Stimulated activated CD4-positive, alpha-beta T cell treated with anti-CD3 and anti-CD28 coated beads, Interleukin-15, amount 100 ng/mL, for 1 hour (primary cell): ENCODE measurements around the gene STPG4.
"Not testable (repeated sequence)": the region's sequence is repeated elsewhere in the genome, so short reads cannot be mapped to it uniquely, and the experiment has no call there.

Source experiments
- DNase-seq, 2 donors: peaks; one replicate each; pipeline ENCODE4 v3.0.0-alpha.2; 2020; ENCODE audit warnings: low read depth in 1 of 2, low spot score in 1 of 2

STPG4 gene

GRCh38 chr2:47173986-47174732, 19.1 kb upstream of the STPG4 start:
- no peak for DNase-seq

DNA sequence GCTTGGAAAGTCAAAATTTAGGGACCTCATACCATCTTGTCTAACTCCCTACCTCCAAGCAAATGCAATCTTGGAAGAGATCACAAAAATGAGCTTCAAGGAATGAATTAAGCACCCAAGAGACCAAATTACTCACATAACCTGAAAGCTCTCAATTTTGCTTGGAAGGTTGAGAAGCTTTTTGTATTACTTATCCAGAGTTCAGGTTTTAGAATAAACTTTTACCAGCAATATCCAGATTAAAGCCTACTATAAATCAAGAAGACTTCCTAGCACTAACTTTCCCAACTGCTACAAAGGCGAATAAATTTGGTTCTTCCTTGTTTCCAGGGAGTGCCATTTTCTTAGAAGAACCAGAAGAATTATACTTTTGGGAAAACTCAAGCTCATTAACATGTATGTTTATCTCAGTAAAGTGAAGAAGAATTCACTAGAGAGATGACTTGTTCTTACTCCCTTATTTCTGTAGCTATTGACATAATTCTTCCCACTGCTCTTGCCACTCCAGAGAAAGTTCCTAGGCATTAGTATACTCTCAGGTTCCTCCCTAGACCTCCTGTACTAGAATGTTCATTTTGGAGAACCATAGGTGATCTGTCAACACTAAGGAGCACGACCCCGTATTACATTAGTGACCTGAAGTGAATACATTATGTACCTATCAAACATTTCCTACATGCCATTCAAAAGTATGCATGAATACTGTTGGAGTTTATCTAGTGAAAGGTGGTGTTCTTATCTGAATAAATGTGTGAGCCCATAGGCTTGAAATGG, 18.0 kb upstream of the STPG4 start:
- no peak for DNase-seq

DNA sequence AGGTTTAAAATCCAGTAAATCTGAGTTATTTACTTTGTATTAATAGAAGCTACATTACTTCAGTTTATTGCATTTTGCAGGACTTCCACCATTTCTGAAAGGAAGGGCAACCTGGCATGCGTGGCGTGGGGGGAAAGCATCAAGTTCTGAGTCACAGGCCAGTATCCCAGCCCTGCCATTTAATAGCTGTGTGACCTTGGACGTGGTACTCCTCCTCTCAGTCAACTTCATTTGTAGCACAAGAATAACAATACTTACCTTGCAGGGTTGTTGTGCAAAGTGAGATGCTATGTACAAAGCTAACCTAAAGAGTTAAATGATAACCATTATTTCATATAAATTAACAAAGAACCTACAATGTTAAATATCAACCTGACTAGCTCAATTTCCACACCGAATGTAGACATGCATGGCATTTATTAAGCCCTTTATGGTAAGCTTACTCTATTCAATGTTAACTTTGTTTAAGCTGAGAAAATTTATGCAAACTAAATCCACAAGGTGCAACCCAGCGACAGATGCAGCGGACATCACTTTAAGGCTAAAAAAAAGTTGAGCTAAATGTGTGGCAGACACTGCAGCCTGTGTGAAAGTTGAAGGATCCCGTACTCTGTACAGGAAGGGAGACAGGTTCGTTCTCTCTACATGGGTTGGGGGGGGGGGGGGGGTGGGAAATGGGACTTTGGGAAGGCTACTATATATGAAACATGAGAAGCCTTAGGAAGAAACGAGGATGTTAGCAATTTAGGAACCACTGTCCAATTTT, 17.2 kb upstream of the STPG4 start:
- no peak for DNase-seq

DNA sequence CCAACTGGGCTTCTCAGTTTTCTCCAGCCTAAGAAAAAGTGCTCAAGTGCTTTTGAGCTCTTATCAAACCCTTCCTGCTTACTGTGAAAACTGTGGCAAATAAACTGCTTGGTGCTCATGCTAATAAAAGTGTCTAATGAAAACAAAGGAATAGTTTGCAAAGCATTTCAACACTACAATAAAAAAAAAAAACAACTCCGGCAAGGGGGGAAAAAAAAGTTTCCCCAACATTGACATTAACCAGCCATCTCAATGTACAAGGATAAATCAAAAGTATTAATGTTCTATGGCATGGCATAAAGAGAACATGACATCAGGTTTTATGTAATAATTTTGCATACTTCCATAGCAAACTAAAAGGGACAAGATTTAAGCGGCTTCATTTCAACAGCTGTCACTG, 14.7 kb upstream of the STPG4 start:
- no peak for DNase-seq

DNA sequence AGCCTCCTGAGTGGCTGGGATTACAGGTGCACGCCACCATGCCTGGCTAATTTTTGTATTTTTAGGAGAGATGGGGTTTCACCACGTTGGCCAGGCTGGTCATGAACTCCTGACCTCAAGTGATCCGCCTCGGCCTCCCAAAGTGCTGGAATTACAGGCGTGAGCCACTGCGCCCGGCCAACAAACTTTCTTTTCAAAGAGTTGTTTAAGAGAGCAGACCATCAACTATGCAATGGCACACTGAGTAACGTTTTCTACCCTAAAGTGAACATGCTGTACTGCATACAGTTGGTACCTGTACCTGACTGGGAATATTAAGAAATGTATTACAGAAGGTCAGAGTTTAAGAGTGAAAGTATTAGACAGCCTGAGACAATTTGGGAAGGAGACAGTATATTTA, 13.8 kb upstream of the STPG4 start:
- DNase-seq: not testable (repeated sequence)

DNA sequence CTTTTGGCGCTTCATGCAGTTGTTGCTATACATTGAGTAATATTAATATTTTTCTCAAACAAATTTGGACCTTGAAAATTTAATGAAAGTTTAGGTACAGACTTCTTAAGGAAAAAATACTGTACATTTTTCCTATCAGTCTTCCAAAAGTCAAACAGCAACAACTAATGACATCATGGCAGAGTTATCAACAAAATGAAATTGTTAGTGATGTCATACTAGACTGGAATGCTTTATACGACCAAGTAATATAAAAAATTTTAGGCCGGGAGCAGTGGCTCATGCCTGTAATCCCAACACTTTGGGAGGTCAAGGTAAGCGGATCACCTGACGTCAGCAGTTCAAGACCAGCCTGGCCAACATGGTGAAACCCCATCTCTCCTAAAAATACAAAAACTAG, 12.0 kb upstream of the STPG4 start:
- no peak for DNase-seq

DNA sequence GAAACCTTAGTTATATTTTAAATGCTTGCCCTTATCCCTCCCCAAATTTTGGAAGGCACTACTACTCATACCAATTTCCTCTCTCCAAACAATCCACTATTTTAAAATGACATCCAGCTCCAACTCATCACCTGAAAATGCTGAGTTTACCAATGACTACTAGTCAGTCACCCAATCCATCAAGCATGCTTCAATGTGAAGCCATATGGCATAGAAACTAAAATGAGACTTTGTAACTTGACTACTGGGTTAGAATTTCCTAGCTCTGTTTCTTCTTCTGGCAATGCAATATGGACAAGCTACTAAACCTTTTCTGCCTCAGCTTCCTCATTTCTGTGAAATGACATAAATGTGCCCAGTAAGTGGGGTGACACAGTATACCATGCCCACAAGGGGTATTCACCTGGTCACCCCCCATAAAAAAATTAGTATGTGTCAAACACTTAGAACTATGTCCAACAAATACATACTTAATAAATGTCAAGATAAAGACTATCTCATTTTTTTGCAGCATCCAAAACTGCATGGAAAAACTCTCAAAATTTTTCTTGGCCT, 10.0 kb upstream of the STPG4 start:
- no peak for DNase-seq

DNA sequence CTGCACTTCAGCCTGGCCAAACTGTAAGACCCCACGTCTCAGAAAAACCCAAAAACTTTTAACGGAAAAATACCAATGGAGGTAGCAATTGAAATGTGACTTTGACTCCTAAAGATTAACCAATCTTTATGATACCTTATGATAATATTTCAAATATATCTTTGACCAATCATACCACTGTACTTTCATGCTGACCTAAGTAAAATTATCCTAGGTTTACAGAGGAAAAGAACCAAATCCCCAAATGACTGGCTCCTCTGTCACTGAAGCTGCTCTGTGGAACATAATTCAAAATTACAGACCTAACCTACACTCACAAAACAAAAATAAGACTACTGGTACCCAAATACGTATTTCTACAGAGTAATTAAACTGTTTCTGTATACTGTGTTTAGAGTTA, 7.7 kb upstream of the STPG4 start:
- DNase-seq: no peak

- no peak for DNase-seq
Measured at GRCh38 chr2:47161475-47161874, 6.4 kb upstream of the STPG4 start.

DNA sequence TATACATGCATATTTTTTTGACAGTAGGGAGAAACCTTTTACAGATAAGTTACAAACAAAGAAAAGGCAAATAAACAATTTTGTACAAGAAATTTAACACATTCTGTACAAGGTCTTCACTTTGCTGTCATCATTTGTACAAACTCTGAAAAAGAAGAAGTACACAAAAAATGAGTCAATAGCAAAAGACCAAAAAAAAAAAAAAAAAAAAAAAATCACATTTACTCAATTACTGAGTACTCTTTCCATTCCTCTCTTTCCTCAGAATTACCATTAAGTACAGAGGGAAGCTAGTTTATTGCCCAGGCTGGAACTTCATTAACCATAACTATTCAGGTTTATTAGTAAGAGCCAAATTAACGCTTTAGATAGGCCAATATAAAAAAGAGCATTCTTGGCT, 5.6 kb upstream of the STPG4 start:
- DNase-seq: no peak

DNA sequence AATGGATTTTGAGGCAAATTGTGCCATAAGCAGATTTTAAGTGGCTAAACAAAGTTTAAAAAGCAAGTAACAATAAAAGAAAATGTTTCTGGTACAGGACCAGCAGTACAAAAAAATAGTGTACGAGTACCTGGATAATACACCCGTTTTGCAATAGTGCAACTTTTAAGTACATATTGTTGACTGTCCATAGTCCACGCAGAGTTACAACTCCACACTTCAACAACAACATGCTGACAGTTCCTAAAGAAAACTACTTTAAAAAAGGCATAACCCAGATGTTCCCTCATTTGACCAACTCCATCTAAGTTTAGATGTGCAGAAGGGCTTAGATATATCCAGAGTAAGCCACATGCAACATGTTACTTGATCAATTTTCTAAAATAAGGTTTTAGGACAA, 5.1 kb upstream of the STPG4 start:
- DNase-seq: no peak

DNA sequence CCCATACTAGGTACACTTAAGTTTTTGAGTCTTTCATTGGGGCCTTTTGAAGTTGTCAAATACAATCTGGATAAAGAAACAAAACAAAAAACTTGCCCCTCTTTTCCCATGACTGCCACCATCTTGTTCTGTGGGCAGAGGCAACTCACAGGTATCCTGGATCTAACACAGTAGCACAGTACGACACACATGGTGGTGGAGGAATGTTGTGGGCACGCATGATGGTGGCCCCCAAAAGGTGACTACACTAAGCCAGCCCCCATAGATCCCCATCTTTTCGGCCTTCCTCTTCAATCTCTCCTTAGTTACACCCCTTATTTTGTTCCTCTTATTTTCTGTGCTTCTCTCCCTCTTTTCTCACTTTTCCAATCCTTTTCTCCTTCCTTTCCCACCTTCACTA, 4.5 kb upstream of the STPG4 start:
- no peak for DNase-seq

DNA sequence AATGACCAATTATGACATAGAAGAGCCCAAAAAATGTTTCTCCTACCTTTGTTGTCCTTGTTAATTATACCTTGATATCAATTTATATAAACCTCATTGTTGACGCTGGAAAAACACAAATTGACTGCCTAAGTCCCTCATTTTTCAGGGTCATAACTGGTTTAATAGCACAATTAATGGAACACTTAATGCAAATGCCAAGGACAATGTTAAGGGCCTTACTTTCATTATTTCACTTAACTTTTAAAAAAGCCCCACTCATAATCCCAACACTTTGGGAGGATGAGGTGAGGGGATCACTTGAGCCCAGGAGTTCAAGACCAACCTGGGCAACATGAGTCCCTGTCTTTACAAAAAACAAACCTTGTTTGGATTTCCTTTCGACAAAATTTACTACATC, 3.5 kb upstream of the STPG4 start:
- DNase-seq: no peak

- DNase-seq: no peak
Measured at GRCh38 chr2:47152803-47153202, 2.3 kb downstream of the STPG4 start.

DNA sequence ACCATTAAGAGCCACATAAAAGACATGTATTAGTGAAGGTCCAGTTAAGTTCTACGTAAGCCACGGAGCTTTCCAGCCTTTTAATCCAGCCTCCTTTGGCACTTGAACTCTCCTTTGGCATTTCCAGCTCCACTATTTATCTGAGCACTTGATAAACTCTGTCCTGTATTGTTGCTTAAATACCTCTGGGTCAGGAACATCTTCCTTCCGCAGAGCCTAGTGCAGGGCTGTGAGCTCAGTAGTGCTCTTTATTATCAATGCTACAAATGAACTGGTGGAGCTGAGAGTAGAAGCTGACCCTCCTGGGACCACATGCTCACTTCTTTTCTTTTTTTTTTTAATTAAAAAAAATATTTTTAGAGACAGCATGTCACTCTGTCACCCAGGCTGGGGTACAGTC, 4.9 kb downstream of the STPG4 start:
- no peak for DNase-seq

DNA sequence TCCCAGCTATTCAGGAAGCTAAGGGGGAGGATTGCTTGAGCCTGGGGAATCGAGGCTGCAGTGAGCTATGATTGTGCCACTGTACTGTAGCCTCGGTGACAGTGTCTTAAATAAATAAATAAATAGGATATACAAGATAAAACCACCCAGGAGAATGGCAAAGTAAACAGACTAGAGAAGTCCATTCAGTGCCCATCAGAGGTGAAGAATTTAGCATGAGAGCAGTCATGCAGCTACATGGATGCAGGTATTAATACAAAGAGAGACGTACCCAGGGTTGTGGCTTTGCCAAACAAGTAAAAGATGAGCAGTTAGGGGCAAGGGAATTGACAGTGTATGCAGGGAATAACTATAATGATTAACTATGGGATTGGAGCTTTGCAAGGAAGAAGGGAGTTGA, 8.1 kb downstream of the STPG4 start:
- no peak for DNase-seq

DNA sequence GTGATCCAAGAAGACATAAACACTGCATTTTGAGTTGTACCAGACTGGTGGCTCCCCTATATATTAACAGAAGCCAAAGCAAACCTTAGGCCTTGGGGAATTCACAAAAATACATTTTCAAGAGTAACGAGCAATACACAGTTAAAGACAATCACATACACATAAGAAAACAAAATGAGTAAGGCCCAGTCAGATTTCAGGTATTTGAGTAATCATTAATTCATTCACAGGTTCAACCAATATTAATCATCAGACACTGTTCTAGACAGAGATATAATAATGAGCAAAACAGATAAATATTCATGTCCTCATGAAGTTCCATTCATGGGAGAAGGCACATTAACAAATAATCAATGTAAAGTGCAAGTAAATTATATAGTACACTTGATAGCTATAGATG, 9.6 kb downstream of the STPG4 start:
- no peak for DNase-seq

DNA sequence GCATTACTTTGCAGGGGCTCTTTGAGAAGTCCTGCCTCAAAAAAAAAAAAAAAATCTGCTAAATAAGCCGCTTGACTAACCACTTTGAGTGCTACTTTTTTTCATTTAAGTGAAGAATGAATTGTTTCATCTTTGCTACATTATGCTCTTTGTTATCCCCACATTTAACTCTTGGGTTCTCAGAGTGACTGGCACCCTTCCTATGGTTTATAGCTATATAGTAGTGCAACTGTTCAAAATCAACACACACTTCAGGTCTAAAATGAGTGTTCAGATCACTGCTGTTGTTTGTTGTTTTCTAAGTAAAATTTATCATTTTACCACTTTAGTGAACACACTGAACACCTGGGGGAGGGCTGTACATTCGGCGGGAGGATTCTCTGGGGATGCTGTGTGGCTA, 13.6 kb downstream of the STPG4 start:
- no peak for DNase-seq

GRCh38 chr2:47134386-47135090, 20.6 kb downstream of the STPG4 start:
- no peak for DNase-seq

DNA sequence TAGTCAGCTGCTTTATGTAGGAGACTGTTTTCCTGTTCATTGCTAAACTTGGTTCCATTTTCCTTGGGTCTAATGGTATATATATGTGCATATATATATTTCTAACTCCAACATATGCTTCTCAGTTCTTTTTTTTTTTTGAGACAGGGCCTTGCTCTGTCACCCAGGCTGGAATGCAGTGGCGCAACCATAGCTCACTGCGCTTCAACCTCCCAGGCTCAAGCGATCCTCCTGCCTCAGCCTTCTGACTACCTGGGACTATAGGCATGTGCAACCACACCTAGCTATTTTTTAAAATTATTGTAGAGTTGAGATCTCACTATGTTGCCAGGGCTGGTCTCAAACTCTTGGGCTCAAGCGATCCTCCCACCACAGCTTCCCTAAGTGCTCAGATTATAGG, 22.1 kb downstream of the STPG4 start:
- no peak for DNase-seq

GRCh38 chr2:47129191-47129706, 25.9 kb downstream of the STPG4 start:
- DNase-seq: no peak
